Astrocyte (in vitro differentiated cells and primary cell): ENCODE results near the gene STAB2. TPM values are rescaled to one million over a fixed set of nuclear protein-coding genes. Genes with fewer than 3 reads are reported as not detected.

Source experiments
- DNase-seq: peaks from one replicate; pipeline ENCODE4 v3.0.0-alpha.2; 2010; ENCODE audit warnings: low read depth
- FAIRE-seq: peaks from 2 replicates; lab custom pipeline; 2011; peaks lifted over from hg19 to GRCh38; lab: Jason Lieb, UNC
- H2AFZ ChIP-seq: 2 replicates; pipeline ENCODE4 v1.6.0; 2012; ENCODE audit warnings: low read depth, low read length, inconsistent platforms
- H3K27ac ChIP-seq: 2 replicates; pipeline ENCODE4 v1.5.1; 2011; ENCODE audit warnings: low read depth, low read length, inconsistent platforms
- H3K27me3 ChIP-seq: 2 replicates; pipeline ENCODE4 v1.6.0; 2011; ENCODE audit warnings: low read length, inconsistent platforms; ENCODE audit not compliant: insufficient read depth
- H3K36me3 ChIP-seq: 2 replicates; pipeline ENCODE4 v1.5.1; 2011; ENCODE audit warnings: low read length, inconsistent platforms; ENCODE audit not compliant: insufficient read depth
- H3K4me1 ChIP-seq: 2 replicates; pipeline ENCODE4 v1.5.1; 2011; ENCODE audit warnings: low read length, inconsistent platforms; ENCODE audit not compliant: insufficient read depth
- H3K4me2 ChIP-seq: 2 replicates; pipeline ENCODE4 v1.6.0; 2012; ENCODE audit warnings: low read length, inconsistent platforms
- H3K4me3 ChIP-seq: 2 replicates; pipeline ENCODE4 v1.5.1; 2011; ENCODE audit warnings: low read depth, mild to moderate bottlenecking, low read length, inconsistent platforms; ENCODE audit not compliant: insufficient read depth
- H3K79me2 ChIP-seq: 2 replicates; pipeline ENCODE4 v1.6.0; 2012; ENCODE audit warnings: mild to moderate bottlenecking, low read length, inconsistent platforms; ENCODE audit not compliant: insufficient read depth
- H3K9ac ChIP-seq: 2 replicates; pipeline ENCODE4 v1.6.0; 2012; ENCODE audit warnings: mild to moderate bottlenecking, low read length, inconsistent platforms
- H3K9me3 ChIP-seq: 2 replicates; pipeline ENCODE4 v1.5.1; 2012; ENCODE audit warnings: low read depth, mild to moderate bottlenecking, low read length, inconsistent platforms; ENCODE audit not compliant: insufficient read depth
- H4K20me1 ChIP-seq: 2 replicates; pipeline ENCODE4 v1.6.0; 2012; ENCODE audit warnings: low read length, inconsistent platforms; ENCODE audit not compliant: insufficient read depth
- H3K27ac Mint-ChIP-seq: one replicate; pipeline ENCODE4 v1.8.0; 2021; ENCODE audit warnings: mild to moderate bottlenecking, mixed read lengths; ENCODE audit not compliant: unreplicated experiment
- H3K27me3 Mint-ChIP-seq: one replicate; pipeline ENCODE4 v1.8.0; 2021; ENCODE audit warnings: low read depth, mixed read lengths; ENCODE audit not compliant: unreplicated experiment
- H3K36me3 Mint-ChIP-seq: one replicate; pipeline ENCODE4 v1.8.0; 2021; ENCODE audit warnings: low read depth, mixed read lengths; ENCODE audit not compliant: unreplicated experiment
- H3K4me1 Mint-ChIP-seq: one replicate; pipeline ENCODE4 v1.8.0; 2021; ENCODE audit warnings: low read depth, mixed read lengths; ENCODE audit not compliant: unreplicated experiment
- H3K4me3 Mint-ChIP-seq: one replicate; pipeline ENCODE4 v1.8.0; 2021; ENCODE audit warnings: mild to moderate bottlenecking, moderate library complexity, mixed read lengths; ENCODE audit not compliant: unreplicated experiment
- H3K9me3 Mint-ChIP-seq: one replicate; pipeline ENCODE4 v1.8.0; 2021; ENCODE audit warnings: mild to moderate bottlenecking, mixed read lengths; ENCODE audit not compliant: unreplicated experiment
- EZH2 ChIP-seq: IDR thresholded peaks from 2 replicates; pipeline ENCODE4 v1.6.1; 2012; ENCODE audit warnings: mild to moderate bottlenecking, low read length, inconsistent platforms; ENCODE audit not compliant: insufficient read depth
- total RNA-seq: library from RNA; stranded (reverse); gene quantifications from 2 replicates; pipeline ENCODE4 v1.2.1, GENCODE V29; 2021
- TF ChIP-seq, protein P1 (sequence below): IDR thresholded peaks from 2 replicates; pipeline ENCODE4 v1.5.1; 2011; ENCODE audit warnings: low read depth, mild to moderate bottlenecking, inconsistent platforms, low read length, moderate library complexity; ENCODE audit not compliant: insufficient read depth

STAB2 gene
- total RNA-seq, 1 donor from 2014 or later, result not detected

DNA sequence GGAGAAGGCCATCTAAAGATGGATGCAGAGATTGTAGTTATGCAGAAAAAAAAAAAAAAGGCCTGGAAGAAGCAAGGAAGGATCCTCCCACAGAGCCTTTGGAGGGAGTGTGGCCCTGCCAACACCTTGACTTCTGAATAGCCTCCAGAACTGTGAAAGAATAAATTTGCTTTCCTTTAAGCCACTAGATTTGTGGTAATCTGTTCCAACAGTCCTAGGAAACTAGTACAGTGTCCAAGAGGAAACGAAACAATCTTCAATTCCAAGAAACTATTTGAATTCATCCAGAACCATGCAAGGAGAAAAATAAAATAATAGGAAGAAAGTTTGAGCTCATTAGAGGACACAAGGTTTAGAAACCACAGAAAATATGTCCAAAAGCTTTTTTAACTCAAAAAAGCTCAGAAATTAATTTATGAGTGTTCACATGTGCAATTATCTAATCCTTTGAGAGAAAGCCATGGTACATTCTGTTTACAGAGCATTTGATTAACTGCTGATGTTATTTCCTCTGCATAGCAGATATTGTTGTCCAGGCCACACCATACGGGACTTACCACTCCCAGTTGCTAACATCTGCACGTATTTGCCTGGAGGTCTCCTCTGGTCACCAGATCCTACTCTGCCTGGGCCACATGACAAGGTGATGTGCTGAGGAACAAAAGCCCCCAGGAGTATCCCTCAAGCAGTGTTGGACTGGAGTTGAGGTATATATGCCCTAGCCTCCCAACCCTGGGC is 30.0 kb upstream of the STAB2 start:
- Mint-ChIP-seq H3K27ac (no peak overlapping the region), H3K4me3 (no peak overlapping the region), H3K9me3 (peaks cover 8% of the 10 kb centered on the region), H3K27me3 (peaks cover 6% of the 10 kb centered on the region), H3K4me1 (peaks cover 20% of the 10 kb centered on the region), H3K36me3 (peaks cover 4% of the 10 kb centered on the region)
- peaks cover 14% of the 10 kb centered on the region for H3K4me1 ChIP-seq
- no peak overlapping the region for H3K4me3 ChIP-seq
- no peak overlapping the region for H2AFZ ChIP-seq
- H3K27me3 ChIP-seq, result peaks cover 3% of the 10 kb centered on the region
- TF ChIP-seq EZH2, result no peak
- TF ChIP-seq, protein P1, sequence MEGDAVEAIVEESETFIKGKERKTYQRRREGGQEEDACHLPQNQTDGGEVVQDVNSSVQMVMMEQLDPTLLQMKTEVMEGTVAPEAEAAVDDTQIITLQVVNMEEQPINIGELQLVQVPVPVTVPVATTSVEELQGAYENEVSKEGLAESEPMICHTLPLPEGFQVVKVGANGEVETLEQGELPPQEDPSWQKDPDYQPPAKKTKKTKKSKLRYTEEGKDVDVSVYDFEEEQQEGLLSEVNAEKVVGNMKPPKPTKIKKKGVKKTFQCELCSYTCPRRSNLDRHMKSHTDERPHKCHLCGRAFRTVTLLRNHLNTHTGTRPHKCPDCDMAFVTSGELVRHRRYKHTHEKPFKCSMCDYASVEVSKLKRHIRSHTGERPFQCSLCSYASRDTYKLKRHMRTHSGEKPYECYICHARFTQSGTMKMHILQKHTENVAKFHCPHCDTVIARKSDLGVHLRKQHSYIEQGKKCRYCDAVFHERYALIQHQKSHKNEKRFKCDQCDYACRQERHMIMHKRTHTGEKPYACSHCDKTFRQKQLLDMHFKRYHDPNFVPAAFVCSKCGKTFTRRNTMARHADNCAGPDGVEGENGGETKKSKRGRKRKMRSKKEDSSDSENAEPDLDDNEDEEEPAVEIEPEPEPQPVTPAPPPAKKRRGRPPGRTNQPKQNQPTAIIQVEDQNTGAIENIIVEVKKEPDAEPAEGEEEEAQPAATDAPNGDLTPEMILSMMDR, result no peak
- H3K27ac ChIP-seq, result no peak overlapping the region
- H3K9me3 ChIP-seq, result no peaks in the 10 kb centered on the region
- no peak overlapping the region for H3K9ac ChIP-seq
- H3K36me3 ChIP-seq, result no peaks in the 10 kb centered on the region
- no peak overlapping the region for H3K4me2 ChIP-seq
- no peaks in the 10 kb centered on the region for H4K20me1 ChIP-seq
- DNase-seq (no peak), FAIRE-seq (no peak)
- H3K79me2 ChIP-seq, result no peaks in the 10 kb centered on the region

DNA sequence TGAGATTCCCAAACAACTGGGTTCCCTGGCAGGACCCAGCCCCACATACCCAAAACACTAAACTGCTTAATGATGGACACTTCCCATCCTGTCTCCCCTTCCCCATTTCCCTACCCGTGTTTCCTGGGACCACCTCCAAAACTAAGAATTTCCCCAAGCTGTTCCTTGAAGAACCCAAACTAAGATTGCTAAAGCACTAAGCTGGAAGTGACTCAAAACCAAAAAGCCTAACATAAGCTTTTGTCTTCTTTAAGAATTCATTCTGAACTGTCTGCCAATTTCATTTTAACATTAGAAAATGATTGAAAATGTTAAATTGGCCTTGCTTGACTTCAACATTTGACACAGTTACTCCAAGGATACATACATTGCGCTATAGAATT is 29.5 kb upstream of the STAB2 start:
- no peak overlapping the region for H3K4me2 ChIP-seq
- no peak overlapping the region for H3K27ac ChIP-seq
- H3K4me1 ChIP-seq, result peaks cover 14% of the 10 kb centered on the region
- TF ChIP-seq, protein P1, result no peak
- no peak overlapping the region for H3K4me3 ChIP-seq
- peaks cover 8% of the 10 kb centered on the region for H3K9me3 Mint-ChIP-seq
- no peak overlapping the region for H3K4me3 Mint-ChIP-seq
- H2AFZ ChIP-seq, result no peak overlapping the region
- FAIRE-seq, result no peak
- H3K79me2 ChIP-seq, result no peaks in the 10 kb centered on the region
- peaks cover 6% of the 10 kb centered on the region for H3K27me3 Mint-ChIP-seq
- no peaks in the 10 kb centered on the region for H3K9me3 ChIP-seq
- H3K36me3 ChIP-seq, result no peaks in the 10 kb centered on the region
- no peak for DNase-seq
- peaks cover 23% of the 10 kb centered on the region for H3K4me1 Mint-ChIP-seq
- H3K27ac Mint-ChIP-seq, result no peak overlapping the region
- peaks cover 3% of the 10 kb centered on the region for H3K27me3 ChIP-seq
- H3K36me3 Mint-ChIP-seq, result peaks cover 4% of the 10 kb centered on the region
- H4K20me1 ChIP-seq, result no peaks in the 10 kb centered on the region
- no peak overlapping the region for H3K9ac ChIP-seq

DNA sequence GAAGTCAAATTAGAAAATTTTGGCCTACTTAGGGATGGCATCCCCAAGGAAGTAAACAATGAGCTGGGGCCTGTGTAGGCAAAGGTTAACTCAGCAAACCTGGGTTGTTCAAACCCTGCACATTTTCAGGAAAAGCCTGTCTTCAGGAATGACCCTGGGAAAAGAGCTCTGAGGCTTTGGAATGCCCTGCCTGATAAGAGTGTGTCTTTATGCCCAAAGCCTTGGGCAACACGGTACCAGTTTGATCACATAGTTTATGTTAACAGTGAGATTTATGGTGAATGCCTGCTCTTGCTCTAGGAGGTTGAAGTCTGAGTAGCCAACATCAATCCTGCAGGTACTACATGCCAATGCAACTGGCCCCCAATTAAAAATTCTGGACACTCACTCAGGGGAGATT is 28.2 kb upstream of the STAB2 start:
- Mint-ChIP-seq H3K36me3 (peaks cover 4% of the 10 kb centered on the region), H3K27me3 (peaks cover 4% of the 10 kb centered on the region), H3K9me3 (peaks cover 12% of the 10 kb centered on the region), H3K4me1 (peaks cover 26% of the 10 kb centered on the region), H3K4me3 (no peak overlapping the region), H3K27ac (no peak overlapping the region)
- H3K79me2 ChIP-seq, result no peaks in the 10 kb centered on the region
- no peak overlapping the region for H3K4me3 ChIP-seq
- no peak overlapping the region for H2AFZ ChIP-seq
- no peaks in the 10 kb centered on the region for H3K9me3 ChIP-seq
- no peak overlapping the region for H3K9ac ChIP-seq
- H3K4me2 ChIP-seq, result no peak overlapping the region
- peaks cover under 1% of the 10 kb centered on the region for H3K27me3 ChIP-seq
- peaks cover 14% of the 10 kb centered on the region for H3K4me1 ChIP-seq
- no peak overlapping the region for H3K27ac ChIP-seq
- H3K36me3 ChIP-seq, result no peaks in the 10 kb centered on the region
- no peak for TF ChIP-seq EZH2
- TF ChIP-seq, protein P1, result no peak
- DNase-seq, result no peak
- H4K20me1 ChIP-seq, result no peaks in the 10 kb centered on the region
- FAIRE-seq, result no peak
